Kidney epithelial cell (primary cell): ENCODE measurements around the gene ITGA6. TPM values are rescaled to one million over a fixed set of nuclear protein-coding genes. Genes with fewer than 3 reads are reported as not detected.
A peak's percentile ranks its signal among the peaks of the same experiment; 100 is the strongest.

Experiments
- DNase-seq: peaks from one replicate; pipeline ENCODE4 v3.0.0-alpha.2; 2010; ENCODE audit warnings: low read depth
- H3K27me3 ChIP-seq: 2 replicates; pipeline ENCODE4 v1.6.0; 2011; ENCODE audit warnings: low read length; ENCODE audit not compliant: control insufficient read depth, insufficient read depth
- H3K36me3 ChIP-seq: 2 replicates; pipeline ENCODE4 v1.5.1; 2011; ENCODE audit warnings: low read length; ENCODE audit not compliant: control insufficient read depth, insufficient read depth
- H3K4me3 ChIP-seq: 2 replicates; pipeline ENCODE4 v1.5.1; 2011; ENCODE audit warnings: low read depth, mild to moderate bottlenecking, control low read depth, low read length
- total RNA-seq: library from RNA; depleted of rRNA; stranded (reverse); fragments of >200 nt; gene quantifications from 2 replicates; pipeline ENCODE4 v1.2.3, GENCODE V29; 2015
- TF ChIP-seq, protein P1 (sequence below): IDR thresholded peaks from 2 replicates; pipeline ENCODE4 v1.5.1; 2011; ENCODE audit warnings: mild to moderate bottlenecking, moderate library complexity, low read length, control low read depth, inconsistent platforms; ENCODE audit not compliant: insufficient read depth, poor library complexity, severe bottlenecking

Gene ITGA6
- total RNA-seq, 1 donor from 2014 or later, result 94.7 TPM

DNA sequence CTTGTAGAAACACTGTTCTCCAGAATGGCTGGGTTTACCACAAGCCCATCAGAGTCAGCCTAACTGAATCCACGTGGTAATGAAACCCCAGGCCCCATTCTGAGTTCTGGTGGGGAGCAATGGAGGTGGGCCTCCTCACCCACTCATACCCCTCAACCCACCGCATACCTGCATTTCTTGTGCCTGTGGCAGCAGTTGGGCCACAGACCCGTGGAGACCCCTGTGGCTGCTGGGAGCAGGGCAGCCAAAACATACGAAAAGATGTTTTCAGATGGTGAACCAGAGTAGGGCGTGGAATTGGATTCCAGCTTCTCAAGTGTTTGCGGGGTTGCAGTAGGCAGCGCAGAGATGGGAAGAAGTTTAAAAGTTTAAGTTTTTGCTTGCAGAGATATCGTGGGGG is 51.0 kb downstream of the ITGA6 start:
- Histone ChIP-seq H3K36me3 (no peaks in the 10 kb centered on the region), H3K4me3 (no peak overlapping the region), H3K27me3 (no peaks in the 10 kb centered on the region)
- TF ChIP-seq, protein P1, sequence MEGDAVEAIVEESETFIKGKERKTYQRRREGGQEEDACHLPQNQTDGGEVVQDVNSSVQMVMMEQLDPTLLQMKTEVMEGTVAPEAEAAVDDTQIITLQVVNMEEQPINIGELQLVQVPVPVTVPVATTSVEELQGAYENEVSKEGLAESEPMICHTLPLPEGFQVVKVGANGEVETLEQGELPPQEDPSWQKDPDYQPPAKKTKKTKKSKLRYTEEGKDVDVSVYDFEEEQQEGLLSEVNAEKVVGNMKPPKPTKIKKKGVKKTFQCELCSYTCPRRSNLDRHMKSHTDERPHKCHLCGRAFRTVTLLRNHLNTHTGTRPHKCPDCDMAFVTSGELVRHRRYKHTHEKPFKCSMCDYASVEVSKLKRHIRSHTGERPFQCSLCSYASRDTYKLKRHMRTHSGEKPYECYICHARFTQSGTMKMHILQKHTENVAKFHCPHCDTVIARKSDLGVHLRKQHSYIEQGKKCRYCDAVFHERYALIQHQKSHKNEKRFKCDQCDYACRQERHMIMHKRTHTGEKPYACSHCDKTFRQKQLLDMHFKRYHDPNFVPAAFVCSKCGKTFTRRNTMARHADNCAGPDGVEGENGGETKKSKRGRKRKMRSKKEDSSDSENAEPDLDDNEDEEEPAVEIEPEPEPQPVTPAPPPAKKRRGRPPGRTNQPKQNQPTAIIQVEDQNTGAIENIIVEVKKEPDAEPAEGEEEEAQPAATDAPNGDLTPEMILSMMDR, result no peak
- no peak for DNase-seq

DNA sequence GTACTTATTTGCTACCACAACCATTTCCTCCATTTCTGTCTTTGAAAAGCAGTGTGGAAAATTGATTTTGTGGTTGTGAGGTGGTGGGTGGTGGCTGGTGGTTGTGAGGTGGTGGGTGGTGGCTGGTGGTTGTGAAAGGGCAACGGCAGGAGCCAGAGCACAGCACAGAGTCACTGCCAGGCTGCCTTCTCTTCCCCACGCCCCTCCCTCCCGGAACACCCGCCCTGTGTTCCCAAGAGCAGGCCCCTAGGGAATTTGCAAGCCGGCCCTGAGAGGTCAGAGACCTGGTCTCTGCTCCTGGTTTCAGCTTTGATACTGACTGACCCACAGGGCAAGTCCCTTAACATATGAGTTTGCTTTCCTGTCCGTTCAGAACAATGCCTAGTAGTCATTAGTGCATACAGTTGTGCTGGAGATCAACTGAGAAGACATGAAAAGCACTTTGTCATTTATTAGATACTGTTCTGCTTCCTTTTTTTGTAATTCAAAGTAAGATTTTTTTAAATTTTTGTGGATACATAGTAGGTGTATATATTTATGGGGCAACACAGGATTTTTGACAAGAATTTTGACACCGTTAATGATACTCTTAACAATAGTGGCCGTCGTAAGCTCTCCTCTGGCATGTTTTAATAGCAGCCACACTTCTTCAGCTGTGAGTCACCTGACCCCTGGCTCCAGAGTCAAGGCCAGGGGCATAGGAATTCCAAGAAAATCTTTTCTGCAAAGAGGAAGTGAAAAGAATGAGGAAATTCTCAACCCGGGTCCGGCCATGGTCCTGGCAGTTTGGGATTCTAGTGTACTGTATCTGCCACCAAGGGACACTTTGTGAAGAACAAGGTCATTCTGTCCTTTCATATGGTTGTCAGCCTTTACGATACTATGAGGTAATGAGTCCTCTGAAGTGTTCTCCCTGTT is 53.2 kb downstream of the ITGA6 start:
- TF ChIP-seq, protein P1, result no peak
- Histone ChIP-seq H3K36me3 (no peaks in the 10 kb centered on the region), H3K4me3 (no peak overlapping the region), H3K27me3 (no peaks in the 10 kb centered on the region)
- no peak for DNase-seq

DNA sequence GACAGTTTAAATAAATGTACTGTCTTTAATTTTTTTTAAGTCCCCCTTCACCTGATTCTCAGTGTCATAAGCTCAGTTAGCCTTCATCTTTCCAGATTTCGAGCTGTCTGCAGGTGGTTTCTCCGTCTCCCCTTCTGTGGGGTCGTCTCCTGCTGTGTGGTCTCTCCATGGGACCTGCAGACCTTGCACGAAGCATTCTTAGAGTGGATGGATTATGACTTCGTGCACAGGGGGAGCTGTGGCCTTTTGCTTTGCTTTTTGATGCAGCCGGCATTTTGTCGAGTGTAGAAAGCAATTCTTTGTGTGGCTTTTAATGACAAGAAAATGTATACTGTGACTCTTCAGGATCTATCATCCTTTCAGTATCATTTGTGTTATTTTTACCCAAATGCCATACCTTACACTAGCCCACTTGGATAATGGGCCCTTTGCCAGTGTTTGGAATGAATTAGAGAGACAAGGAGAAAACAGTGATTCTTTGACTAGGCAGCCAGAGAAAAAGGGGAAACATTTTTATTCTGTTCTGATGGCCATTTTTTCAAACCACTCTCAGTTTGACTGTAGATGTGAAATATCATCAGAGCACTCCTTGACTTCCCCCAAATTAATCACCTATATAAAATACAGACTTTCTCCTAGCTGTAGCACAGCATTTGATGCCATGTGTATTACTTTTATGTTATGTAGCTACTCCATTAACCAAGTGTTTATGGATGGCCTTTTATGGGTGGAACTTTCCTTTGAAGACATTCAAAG is 54.3 kb downstream of the ITGA6 start:
- TF ChIP-seq, protein P1, result no peak
- H3K36me3 ChIP-seq, result no peaks in the 10 kb centered on the region
- DNase-seq, result no peak
- no peak overlapping the region for H3K4me3 ChIP-seq
- no peaks in the 10 kb centered on the region for H3K27me3 ChIP-seq

DNA sequence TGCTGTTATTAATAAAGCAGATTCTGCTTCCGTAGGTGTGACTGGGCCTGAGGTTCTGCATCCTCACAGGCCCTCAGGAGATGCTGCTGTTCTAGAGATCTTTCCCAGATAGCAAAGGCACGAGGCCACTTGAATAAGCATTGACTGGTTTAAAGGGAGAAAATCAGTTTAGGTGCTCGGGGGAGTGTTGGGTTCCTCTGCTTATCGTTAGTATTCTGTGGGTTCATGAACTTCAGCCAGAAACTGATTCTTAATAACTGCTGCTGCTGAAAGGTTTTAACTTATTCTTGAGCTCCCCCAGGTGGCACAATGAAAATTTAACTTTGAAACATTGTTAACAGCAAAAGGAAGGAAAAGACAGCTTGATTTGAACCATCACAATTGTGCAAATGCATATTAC is 56.9 kb downstream of the ITGA6 start:
- Histone ChIP-seq H3K27me3 (no peaks in the 10 kb centered on the region), H3K4me3 (no peak overlapping the region), H3K36me3 (no peaks in the 10 kb centered on the region)
- TF ChIP-seq, protein P1, result peak; percentile 35
- DNase-seq, result no peak

DNA sequence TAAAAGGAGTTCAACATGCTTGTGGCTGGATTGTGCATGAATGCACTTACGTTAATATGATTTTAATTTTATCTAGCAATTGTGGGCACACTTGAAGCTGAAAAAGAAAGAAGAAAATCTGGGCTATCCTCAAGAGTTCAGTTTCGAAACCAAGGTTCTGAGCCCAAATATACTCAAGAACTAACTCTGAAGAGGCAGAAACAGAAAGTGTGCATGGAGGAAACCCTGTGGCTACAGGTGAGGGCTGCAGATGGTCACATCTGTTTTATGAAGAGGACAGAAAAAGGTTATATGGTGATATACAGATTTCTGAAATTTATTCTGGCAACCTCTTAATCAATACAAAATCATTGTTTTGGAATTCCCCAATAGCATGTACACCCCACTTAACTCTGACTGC is 57.3 kb downstream of the ITGA6 start:
- no peaks in the 10 kb centered on the region for H3K27me3 ChIP-seq
- TF ChIP-seq, protein P1, result no peak
- no peak overlapping the region for H3K4me3 ChIP-seq
- DNase-seq, result no peak
- no peaks in the 10 kb centered on the region for H3K36me3 ChIP-seq
